AG20443 (cell line): ENCODE data around the gene HCN3.
A peak's percentile ranks its signal among the peaks of the same experiment; 100 is the strongest.
"Not testable (repeated sequence)": the region's sequence is repeated elsewhere in the genome, so short reads cannot be mapped to it uniquely, and the experiment has no call there.

Experiments used
- DNase-seq: peaks from one replicate; pipeline ENCODE4 v3.0.0; 2012; ENCODE audit warnings: low spot score, mixed read lengths

Gene HCN3

DNA sequence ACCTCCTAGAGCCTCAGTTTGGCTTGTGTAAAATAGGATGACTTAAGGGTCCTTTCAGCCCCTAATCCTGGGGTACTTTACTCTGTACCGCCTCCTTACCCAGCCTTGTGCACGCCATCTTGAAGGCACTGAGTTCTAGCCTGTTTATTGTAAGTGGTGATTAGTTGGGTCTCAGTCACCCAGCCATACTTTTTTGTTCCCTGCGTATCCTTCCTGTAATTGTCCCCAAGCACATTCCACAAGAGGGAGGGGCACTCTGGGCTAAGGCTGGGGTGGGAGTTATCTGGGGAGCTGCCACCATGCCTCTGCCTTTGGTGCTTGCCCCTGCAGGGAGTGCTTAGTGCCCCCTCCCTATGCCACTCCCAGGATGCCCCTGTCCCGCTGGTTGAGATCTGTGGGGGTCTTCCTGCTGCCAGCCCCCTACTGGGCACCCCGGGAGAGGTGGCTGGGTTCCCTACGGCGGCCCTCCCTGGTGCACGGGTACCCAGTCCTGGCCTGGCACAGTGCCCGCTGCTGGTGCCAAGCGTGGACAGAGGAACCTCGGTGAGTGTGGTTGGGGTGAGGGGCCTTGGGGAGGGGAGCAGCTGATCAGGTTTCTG lies 32.3 kb downstream of the HCN3 start:
- DNase-seq, result no peak

DNA sequence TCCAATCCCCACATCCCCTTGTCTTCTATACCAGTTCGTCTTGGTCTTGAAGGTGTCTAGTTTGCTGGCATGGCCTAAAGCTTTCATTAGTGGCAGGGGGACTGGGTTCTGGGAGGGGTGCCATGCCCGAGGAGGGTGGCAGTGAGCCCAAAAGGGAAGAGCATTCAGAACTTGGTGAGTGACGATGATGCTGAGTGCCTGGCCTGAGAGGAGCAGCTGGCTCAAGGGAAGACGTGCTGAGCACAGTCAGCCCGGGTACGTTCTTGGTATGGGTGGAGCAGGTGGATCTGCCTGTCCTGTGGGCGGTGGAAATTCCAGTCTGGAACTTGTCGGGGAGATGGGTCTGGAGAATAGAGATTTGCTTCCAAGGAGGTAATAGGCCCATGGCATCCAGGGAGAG lies 36.0 kb downstream of the HCN3 start:
- no peak for DNase-seq

DNA sequence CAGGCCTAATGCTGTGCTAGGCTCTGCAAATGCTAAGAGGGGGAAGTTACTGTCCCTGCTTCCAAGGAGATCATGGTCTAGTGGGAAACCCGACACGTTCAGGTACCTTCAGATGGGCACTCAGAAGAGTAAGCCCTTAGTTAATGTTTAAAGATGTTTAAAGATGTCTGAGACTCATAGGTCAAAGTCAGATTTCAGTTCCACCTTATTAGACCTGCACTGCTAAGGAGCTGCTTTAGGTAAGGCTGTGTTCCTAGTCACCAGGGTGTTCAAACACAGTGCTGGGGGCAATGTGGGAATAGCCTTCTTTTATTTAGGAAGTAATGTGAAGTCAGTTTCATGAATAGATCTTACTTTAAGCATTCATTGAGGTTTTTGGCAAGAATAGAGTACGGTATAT lies 39.7 kb downstream of the HCN3 start:
- DNase-seq, result no peak

DNA sequence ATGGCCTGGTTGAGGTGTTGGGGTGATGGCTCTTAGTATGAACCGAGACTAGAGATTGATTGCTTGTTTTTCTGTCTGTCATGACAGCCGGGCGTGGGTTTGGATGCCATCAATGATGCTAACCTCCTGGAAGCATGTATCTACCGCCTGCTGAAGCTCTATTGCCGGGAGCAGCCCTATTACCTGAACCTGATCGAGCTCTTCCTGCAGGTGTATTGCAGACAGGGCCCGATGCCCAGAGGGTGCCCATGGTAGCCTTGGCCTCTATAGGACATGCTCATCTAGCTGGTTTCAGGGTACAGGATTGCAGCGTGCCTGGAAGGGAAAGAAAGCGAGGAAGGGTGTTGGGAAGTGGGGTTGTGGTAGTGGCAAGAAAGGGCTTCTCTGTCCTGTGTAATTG lies 40.8 kb downstream of the HCN3 start:
- no peak for DNase-seq

DNA sequence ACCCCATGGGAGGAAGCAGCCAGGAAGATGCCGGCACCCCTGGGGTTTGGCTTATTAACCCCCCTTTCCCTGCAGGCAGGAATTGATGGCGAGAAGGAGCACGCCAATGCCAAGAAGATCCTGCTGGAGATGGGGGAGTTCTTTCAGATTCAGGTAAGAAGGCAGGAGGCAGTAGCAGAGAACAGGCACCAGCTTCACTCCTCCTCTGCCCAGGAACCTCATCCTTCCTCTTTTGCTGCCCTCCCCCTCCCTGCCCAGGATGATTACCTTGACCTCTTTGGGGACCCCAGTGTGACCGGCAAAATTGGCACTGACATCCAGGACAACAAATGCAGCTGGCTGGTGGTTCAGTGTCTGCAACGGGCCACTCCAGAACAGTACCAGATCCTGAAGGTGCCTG lies 42.3 kb downstream of the HCN3 start:
- DNase-seq, result no peak

DNA sequence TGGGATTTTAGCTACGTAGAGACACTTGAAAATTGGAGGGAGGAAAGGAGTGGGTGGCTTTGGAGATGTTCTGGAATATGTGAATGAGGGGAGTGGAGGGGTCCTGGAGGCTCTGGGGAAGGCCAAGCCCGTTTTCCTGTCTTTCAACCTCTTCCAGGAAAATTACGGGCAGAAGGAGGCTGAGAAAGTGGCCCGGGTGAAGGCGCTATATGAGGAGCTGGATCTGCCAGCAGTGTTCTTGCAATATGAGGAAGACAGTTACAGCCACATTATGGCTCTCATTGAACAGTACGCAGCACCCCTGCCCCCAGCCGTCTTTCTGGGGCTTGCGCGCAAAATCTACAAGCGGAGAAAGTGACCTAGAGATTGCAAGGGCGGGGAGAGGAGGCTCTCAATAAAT lies 43.0 kb downstream of the HCN3 start:
- no peak for DNase-seq

- DNase-seq, result peak; percentile 90
These were observed 43.7 kb downstream of the HCN3 start, which contains the start of gene RUSC1 for GRCh38 chr1:155320661-155321617. TSS of gene RUSC1 (plus strand) at chr1:155320894. CDS start at chr1:155321774, 880 bp downstream.

- DNase-seq, result no peak
These were observed 44.6 kb downstream of the HCN3 start for GRCh38 chr1:155321639-155322503.

- DNase-seq, result peak; percentile 49
These were observed 45.3 kb downstream of the HCN3 start for GRCh38 chr1:155322571-155322952.

DNA sequence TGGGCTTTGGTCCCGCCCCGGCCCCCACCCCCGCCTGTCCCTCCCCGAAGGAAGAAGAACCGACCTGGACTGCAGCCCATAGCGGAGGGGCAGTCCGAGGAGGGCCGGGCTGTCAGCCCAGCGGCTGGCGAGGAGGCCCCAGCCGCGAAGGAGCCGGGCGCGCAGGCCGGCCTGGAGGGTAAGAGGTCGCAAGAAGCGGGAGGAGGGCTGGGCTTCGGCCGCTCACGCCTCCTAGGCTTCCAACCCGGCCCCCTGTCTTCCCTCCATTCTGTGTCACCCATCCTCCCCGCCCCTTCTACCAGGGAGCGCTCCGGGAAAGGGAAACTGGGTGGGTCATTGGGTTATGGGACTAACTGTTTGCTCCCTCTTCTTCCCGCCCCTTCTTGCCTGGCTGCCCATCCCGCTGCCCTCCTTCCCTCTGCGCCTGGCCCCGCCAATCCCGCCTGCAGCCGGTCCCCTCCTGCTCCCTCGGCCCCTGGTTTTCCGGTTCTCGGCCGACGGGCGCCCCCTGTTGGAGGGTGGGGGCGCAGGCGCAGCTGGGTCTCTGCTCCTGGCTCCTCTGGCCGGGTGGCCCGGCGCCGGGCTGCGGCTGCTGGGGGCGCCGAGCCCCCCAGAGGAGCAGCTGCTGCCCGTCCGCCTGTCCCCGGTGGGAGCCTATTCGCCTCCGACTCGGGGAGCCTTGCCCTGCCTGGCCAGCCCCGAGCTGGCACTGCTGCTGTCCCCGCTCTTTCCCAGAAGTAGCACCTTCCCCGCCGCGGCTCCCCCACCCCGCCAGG lies 45.9 kb downstream of the HCN3 start:
- DNase-seq, result peak; percentile 94

GRCh38 chr1:155323729-155324036 lies 46.4 kb downstream of the HCN3 start:
- DNase-seq, result peak; percentile 93

GRCh38 chr1:155324037-155324716 lies 46.9 kb downstream of the HCN3 start:
- peak; percentile 97 for DNase-seq

- DNase-seq, result peak; percentile 75
These were observed 47.7 kb downstream of the HCN3 start for GRCh38 chr1:155324717-155325602.

DNA sequence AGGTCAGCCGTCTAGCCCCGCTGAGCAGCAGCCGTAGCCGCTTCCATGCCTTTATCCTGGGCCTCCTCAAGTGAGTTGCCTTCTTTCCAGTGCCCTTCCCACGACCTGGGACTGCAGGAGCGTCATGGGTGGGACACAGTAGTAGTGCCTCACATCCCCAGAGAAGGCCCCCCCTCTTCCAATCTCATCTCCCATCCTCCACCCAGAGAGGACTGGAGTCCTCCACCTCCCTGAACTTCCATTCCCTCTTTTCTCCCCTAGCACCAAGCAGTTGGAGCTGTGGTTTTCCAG lies 48.3 kb downstream of the HCN3 start:
- DNase-seq, result no peak

- no peak for DNase-seq
These were observed 48.8 kb downstream of the HCN3 start for GRCh38 chr1:155326020-155326526.

DNA sequence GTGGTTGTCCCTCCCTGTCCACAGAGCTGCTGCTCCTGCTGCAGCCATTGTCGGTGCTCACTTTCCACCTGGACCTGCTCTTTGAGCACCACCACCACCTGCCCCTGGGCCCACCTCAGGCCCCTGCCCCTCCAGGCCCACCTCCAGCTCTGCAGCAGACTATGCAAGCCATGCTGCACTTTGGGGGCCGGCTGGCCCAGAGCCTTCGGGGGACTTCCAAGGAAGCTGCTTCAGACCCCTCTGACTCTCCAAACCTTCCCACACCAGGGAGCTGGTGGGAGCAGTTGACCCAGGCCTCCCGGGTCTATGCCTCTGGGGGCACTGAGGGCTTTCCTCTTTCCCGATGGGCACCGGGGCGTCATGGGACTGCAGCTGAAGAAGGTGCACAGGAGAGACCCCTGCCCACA lies 49.4 kb downstream of the HCN3 start:
- no peak for DNase-seq

DNA sequence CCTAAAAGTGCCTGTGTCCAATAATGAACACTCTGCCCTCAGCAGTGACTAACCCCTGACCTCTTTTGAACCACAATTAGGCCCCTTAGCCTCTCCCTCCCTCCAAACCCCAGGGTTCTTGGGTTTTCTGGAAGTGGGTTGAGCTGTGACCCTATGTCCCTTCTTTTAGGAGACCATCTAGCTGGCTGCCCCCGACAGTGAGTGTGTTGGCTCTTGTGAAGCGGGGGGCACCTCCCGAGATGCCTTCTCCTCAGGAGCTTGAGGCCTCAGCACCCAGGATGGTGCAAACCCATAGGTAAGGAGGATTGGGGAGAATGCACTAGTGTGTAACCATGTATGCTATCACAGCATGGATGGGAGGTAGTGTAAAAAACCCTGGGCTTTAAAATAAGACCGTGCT lies 50.7 kb downstream of the HCN3 start:
- no peak for DNase-seq

- DNase-seq, result not testable (repeated sequence)
These were observed 51.6 kb downstream of the HCN3 start for GRCh38 chr1:155328856-155329255.

DNA sequence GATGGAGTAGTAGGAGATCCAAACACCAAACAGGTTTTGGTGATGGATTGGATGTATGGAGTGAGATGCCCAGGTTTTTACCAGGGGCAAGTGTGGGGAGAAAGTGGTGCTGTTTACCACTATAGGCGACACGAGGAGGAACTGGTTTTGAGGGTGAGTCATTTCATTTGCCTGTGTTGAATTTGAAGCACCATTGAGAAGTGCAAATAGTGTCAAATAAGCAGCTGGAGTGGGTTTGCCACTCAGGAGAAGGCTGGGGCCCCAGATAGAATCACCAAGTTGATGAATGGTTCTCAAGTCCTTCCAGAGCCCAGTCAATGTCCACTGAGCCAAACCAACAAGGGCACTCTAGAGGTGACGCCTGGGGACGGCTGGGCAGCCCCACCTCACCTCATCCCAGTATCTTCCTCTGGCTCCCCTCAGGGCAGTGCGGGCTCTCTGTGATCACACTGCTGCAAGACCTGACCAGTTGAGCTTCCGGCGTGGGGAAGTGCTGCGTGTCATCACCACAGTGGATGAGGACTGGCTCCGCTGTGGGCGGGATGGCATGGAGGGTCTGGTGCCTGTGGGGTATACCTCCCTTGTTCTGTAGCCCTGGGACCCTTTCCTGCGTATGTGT lies 52.8 kb downstream of the HCN3 start:
- no peak for DNase-seq

GRCh38 chr1:155334962-155335361 lies 57.7 kb downstream of the HCN3 start:
- no peak for DNase-seq
